ENCODE results near the gene JSRP1.

GRCh38 chr19:2210206-2210605 lies 46.0 kb downstream of the JSRP1 start:
- no peak for TF ChIP-seq CTCF (IDR thresholded peaks at IDR 0.05; ENCODE audit: low read length)
- no peak for TF ChIP-seq EZH2 (IDR thresholded peaks at IDR 0.05; ENCODE audit: borderline replicate concordance, low read length)

All from OCI-LY1 (cell line).